Activated T-helper 1 cell treated with anti-CD3 and anti-CD28 coated beads, Interleukin-2, amount 50 U/mL, for 16 hours (primary cell): ENCODE measurements around the gene CNTNAP2.

Experiments used
- DNase-seq, 2 donors: peaks; one replicate each; pipeline ENCODE4 v3.0.0-alpha.2; 2020; ENCODE audit warnings: low read depth in 1 of 2, low spot score in 1 of 2

The CNTNAP2 gene

GRCh38 chr7:146554556-146554955 lies 438.0 kb downstream of the CNTNAP2 start:
- DNase-seq: no peak

GRCh38 chr7:146557971-146558469 lies 441.4 kb downstream of the CNTNAP2 start:
- DNase-seq: no peak

- no peak for DNase-seq
Measured at GRCh38 chr7:146565872-146566271, 449.3 kb downstream of the CNTNAP2 start.

- no peak for DNase-seq
Measured at GRCh38 chr7:146575903-146576302, 459.3 kb downstream of the CNTNAP2 start.

- no peak for DNase-seq
Measured at GRCh38 chr7:146591976-146592375, 475.4 kb downstream of the CNTNAP2 start.

- DNase-seq: no peak
Measured at GRCh38 chr7:146606628-146607027, 490.0 kb downstream of the CNTNAP2 start.

- DNase-seq: no peak
Measured at GRCh38 chr7:146619641-146620040, 503.0 kb downstream of the CNTNAP2 start.

GRCh38 chr7:146626912-146627311 lies 510.3 kb downstream of the CNTNAP2 start:
- no peak for DNase-seq

- no peak for DNase-seq
Measured at GRCh38 chr7:146635205-146636032, 518.8 kb downstream of the CNTNAP2 start.

GRCh38 chr7:146636033-146636356 lies 519.4 kb downstream of the CNTNAP2 start:
- no peak for DNase-seq

- DNase-seq: no peak
Measured at GRCh38 chr7:146636581-146636980, 520.0 kb downstream of the CNTNAP2 start.

- no peak for DNase-seq
Measured at GRCh38 chr7:146639291-146639690, 522.7 kb downstream of the CNTNAP2 start.

- no peak for DNase-seq
Measured at GRCh38 chr7:146641491-146641890, 524.9 kb downstream of the CNTNAP2 start.

GRCh38 chr7:146645383-146645976 lies 528.9 kb downstream of the CNTNAP2 start:
- no peak for DNase-seq

GRCh38 chr7:146647445-146647844 lies 530.8 kb downstream of the CNTNAP2 start:
- DNase-seq: no peak

GRCh38 chr7:146652176-146652575 lies 535.6 kb downstream of the CNTNAP2 start:
- DNase-seq: no peak

- DNase-seq: no peak
Measured at GRCh38 chr7:146654048-146654447, 537.4 kb downstream of the CNTNAP2 start.

GRCh38 chr7:146655928-146656797 lies 539.6 kb downstream of the CNTNAP2 start:
- no peak for DNase-seq

GRCh38 chr7:146656988-146657387 lies 540.4 kb downstream of the CNTNAP2 start:
- no peak for DNase-seq

GRCh38 chr7:146658604-146659003 lies 542.0 kb downstream of the CNTNAP2 start:
- no peak for DNase-seq

- DNase-seq: no peak
Measured at GRCh38 chr7:146659732-146660131, 543.1 kb downstream of the CNTNAP2 start.

- no peak for DNase-seq
Measured at GRCh38 chr7:146660839-146661238, 544.2 kb downstream of the CNTNAP2 start.
